GM18502 (cell line): Measurements from ENCODE around the gene LANCL2.

Experiments
- ATAC-seq: cut with Tn5 transposase; IDR thresholded peaks from one replicate; pipeline ENCODE4 v1.9.1; 2021; ENCODE audit warnings: mild to moderate bottlenecking; ENCODE audit not compliant: unreplicated experiment, poor library complexity

The LANCL2 gene

DNA sequence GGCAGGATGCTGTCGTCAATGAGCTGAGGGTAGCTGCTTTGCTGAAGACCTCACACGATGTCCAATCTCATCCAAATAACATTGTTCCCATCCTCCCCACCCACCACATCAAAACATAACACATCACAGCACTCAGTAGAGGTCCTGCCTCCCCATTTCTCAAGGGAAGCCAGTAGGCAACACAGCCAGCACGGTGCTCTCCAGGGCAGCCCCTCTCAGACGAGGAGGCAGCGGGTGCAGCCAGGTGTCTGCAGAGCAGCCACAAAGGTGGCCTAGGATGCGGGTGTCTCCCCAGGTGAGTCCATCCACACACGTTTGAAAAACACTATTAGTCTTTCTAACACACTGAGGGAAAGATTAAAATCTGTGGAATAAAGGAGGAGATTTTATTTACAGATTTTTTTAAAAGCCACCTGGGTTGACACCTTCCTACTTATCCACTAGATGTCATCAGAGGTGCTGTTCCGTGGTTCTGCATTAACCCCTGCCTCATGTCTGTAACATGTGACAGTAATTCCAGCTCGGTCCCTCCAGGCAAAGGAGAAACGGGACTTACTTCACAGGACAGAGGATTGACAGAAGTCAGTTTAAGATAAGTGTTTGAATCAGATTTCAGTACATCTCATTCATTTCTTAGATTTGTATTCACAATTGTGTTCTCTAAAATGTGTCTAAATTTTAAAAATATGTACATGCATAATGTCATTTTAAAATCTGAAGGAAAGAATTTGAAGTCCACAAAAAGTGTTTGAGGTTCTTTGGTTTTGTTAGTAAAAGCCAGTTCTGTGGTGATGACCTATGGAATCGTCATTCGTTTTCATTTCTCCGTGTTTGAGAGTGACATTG, 68.0 kb downstream of the LANCL2 start:
- ATAC-seq = peak; percentile 79

GRCh38 chr7:55435466-55435865, 70.3 kb downstream of the LANCL2 start:
- ATAC-seq = no peak

DNA sequence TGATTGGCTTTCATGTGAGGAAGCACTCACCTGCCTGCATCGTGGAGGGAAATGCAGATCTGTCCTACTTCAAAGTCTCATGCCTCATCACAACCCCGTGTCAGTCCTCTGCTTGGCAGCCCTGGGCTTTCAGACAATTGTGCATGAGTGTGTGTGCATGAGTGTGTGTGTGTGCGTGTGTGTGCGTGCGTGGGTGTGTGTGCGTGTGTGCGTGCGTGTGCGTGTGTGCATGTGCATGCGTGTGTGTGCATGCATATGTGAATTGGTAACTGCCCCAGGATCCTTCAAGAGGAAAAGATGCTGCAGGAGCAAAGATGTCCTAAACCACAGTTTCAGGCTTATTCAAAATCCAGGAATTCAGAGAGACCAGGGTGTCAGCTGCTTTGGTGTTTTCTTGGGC, 71.3 kb downstream of the LANCL2 start:
- ATAC-seq = no peak

- ATAC-seq = no peak
Measured at GRCh38 chr7:55437375-55437774, 72.2 kb downstream of the LANCL2 start.

- ATAC-seq = no peak
Measured at GRCh38 chr7:55438085-55438756, 73.1 kb downstream of the LANCL2 start.

GRCh38 chr7:55438757-55439525, 73.8 kb downstream of the LANCL2 start:
- no peak for ATAC-seq

DNA sequence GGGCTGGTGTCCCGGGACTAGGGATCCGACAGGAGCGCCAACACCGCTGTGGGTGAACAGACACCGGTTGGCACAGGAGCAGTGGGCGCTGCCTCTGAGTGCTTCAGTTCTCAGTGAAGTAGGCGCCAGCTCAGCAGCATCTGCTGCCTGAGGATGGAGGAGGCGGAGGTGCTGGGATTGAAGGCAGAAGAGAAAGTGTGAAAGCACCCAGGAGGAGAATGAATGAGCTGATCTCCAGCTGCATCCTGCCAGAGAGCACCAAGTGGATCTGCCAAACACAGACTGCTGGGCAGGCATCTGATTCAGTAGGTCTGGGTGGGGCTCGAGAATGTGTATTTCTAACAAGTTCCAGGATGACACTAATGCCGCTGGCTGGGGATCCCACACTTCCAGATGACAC, 74.5 kb downstream of the LANCL2 start:
- no peak for ATAC-seq

DNA sequence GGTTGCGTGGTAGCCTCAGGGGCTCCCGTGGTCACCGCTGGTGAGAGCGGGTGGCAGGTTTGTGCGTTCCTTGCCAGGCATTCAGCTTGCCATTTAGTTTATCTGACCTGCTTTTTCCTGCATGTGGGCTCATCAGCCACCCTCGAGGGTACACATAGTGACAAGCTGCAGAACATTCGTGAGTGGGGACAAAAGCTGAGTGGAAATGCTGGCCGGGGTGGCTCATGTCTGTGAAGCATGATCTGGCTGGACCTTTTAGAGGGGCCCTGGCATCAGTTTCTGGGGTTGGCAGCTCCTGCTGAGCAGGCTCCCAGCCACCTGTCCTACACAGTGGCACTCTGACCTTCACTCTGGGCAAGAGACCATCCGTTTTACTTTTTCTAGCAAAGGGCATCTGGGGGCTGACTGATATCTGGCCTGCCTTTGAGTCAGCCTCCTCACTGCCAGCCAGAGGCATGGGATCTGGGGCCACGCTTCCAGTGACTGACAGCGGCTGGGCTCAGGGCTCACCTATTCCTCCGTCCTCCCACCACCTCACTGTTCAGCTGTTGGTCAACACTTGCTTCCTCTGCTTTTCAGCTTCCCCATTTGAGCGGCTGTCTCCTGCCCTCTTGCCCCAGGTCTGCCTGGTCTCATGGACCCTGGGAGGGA, 75.0 kb downstream of the LANCL2 start:
- ATAC-seq = no peak

- no peak for ATAC-seq
Measured at GRCh38 chr7:55441002-55441401, 75.9 kb downstream of the LANCL2 start.

GRCh38 chr7:55441774-55442522, 76.8 kb downstream of the LANCL2 start:
- no peak for ATAC-seq

DNA sequence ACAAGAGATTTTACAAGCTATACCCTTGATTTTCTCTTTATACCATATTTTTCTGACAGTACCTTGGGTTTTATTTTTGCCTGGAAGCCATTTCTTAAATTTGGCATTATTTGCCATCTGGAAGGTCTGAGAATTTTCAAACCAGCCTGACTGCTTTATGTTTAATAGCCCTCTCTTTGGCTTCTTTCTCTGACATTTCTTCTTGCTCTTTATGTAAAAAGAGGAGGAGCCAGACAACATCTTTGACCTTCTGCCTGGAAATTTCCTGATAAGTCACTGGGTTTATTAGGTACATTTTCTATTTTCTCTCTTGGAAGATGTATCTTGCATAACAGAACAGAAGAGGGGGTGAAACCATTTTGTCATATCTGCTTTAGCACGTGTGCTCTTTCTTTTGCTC, 79.6 kb downstream of the LANCL2 start:
- no peak for ATAC-seq

- ATAC-seq = no peak
Measured at GRCh38 chr7:55448526-55448925, 83.4 kb downstream of the LANCL2 start.

DNA sequence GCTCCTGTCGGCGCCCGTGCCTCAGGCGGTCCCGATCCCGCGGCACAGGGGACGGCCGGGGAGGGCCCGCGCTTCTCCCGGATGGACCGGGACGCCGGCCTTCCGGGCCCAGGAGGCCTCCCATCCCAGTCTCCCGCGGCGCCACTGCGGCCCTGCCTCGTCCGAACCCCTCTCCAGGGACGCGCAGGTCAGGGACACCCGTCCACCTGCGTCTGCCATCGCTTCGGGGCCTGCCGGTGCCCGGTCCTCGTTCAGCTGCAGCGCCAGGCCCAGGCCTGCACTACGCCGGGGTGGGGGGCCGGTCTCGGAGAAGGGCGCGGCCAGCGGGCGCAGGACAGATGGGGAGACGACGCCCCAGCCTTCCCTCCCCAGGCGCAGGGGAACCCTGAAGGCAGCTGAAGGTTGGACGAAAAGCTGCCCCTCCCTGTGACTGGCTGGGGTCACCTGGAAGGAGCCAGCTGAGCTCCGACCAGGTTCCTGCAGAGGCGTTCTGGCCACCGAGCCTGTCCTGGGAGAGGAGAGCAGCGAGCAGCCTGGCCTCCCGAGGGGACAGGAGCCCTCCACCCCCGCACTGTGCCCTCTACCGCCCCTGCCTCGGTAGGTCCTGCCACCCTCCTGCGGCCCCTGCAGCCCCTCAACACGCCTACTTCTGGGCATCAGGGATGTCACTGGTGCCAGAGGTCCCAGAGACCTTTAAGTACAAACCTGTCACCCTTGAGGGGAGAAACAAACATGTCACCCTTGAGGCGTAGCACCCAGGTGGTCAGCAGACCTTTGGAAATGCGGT, 84.3 kb downstream of the LANCL2 start:
- no peak for ATAC-seq

GRCh38 chr7:55449992-55450535, 84.9 kb downstream of the LANCL2 start:
- no peak for ATAC-seq

DNA sequence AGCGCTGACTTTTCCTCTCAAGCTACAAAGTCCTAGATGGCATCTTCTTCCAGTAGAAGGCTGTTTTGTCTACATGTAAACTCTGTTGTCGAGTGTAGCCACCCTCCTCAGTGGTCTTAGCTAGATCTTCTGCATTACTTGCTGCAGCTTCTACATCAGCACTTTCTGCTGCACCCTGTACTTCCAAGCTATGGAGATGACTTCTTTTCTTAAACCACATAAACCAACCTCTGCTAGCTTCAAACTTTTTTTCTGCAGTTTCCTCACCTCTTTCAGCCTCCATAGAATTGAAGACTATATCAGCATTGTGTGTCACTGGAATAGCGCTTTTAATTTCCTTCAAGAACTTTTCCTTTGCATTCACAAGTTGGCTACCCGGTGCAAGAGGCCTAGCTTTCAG, 87.8 kb downstream of the LANCL2 start:
- ATAC-seq = no peak

DNA sequence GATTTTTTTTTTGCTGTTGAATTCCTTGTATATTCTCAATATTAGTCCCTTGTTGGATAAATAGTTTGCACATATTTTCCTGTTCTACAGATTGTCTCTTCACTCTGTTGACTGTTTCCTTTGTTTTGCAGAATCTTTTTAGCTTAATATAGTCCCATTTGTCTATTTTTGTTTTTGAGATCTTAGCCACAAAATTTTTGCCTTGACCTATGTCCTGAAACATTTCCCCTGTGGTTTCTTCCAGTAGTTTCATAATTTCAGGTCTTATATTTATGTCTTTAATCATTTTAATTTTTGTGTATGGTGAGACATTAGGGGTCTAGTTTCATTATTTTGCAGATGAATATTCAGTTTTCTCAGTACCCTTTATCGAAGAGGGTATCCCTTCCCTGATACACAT, 92.7 kb downstream of the LANCL2 start:
- ATAC-seq = no peak

- no peak for ATAC-seq
Measured at GRCh38 chr7:55458351-55458750, 93.2 kb downstream of the LANCL2 start.

GRCh38 chr7:55463686-55464262, 98.6 kb downstream of the LANCL2 start:
- ATAC-seq = no peak

DNA sequence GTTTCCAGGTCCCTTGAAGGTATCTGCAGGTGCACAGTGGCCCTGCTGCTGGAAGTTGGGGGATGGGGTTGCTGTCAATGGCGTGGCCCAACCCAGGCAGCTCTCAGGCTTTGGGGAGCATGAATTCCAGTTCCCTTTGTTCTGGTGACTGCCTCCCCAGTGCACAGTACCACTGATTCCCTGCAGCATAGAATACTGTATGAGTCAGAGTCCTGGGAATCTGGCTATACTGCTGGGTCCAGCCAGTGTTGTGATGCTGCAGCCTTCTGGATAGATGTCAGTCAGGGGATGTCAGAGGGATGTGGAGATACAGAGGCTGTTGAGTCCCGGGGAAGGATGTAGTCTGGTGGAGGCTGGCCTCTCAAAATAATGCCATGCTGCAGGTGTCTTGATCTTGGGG, 99.3 kb downstream of the LANCL2 start:
- ATAC-seq = no peak
